Stimulated activated CD4-positive, alpha-beta T cell treated with anti-CD3 and anti-CD28 coated beads, Interleukin-1b, Interleukin-23, amount 100 ng/mL, for 48 hours (primary cell): ENCODE results near the gene MTREX.

Experiments used
- DNase-seq: peaks from one replicate; pipeline ENCODE4 v3.0.0-alpha.2; 2020

Gene MTREX

DNA sequence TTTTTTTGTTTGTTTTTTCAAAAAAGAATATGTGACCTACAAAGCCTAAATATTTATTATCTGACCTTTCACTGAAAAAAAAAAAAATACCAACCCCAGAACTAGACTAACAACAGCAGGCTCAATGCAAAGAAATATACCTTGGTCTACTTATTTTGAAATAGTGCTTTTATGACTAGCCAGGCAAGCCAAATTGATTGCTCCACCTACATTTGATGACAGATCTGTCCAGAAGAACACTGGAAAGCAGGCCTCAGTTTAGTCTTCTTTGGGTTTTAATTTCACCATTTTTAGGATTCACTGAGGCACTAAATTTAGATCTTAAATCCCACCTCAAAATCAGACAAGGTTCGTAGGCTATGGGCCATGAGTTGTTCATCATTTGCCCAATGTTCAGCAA is 129.7 kb downstream of the MTREX start:
- no peak for DNase-seq

- no peak for DNase-seq
Measured at GRCh38 chr5:55437859-55438206, 130.0 kb downstream of the MTREX start.

DNA sequence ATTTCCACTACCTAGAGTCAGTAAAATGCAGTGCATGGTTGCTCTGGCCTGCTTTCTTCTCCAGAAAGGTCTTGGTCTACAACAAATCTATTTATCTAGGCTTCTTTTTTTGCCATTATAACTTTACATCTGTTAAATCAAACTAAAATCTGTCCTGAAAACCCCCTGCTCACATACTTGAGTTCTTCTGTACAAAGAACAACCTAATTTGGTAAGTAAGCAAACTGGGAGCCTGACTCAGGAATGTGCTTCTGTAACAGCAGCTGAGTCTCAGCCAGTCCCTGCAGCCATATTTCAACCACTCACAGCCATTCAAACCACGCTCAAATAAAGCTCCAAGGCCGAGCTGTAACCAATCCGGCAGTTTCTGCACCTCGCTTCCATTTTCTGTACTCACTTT is 131.2 kb downstream of the MTREX start:
- no peak for DNase-seq

DNA sequence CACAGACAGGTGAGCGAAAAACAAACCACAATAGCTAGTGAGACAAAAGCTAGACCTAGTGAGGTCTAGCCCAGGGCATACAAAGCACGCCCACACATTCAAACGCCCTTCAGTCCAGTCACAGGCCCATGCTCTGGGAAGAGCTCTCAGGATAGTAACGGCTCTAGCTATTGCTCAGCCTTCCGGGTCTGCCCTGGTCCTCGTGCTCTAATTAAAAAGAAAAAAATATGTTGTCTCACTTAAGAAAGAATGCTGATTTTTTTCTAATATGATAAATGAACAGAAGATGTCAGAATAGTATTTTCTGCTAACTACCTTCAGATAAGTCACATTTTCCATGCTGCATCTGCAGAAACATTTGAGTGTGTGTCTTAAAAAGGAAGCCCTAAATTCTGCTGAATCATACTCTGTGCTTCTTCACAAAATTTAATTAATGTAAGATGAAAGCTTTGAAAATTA is 132.4 kb downstream of the MTREX start:
- DNase-seq, result no peak

DNA sequence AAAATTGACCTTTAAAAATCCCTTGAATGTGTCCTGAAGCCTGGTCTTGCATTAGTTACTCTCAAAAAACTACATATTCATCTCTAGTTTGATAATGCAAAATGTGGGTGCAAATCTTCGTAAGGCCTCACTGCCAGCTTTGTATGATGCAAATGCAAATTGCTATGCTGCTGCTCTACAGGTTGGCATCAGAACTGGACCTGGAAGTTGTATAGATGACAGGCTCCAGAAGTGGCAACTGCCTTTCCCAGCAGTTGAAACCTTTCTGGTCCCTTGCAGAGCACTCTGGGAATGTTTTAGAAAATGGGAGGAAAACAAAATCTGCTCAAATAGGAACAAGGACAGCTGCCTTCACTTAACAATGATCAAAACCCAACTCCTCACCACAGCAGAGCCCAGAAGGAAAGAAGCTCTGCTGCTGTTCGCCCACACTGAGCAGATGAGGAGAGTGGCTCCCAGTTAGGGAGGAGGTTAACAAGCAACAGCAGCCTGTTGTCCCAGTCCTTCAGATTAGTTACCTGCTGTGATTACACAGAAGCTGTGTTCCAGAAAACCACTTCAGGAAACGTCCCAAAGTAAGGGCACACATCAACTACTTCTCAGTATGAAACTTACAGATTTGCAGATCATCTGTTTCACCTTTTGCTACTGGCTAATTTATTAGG is 133.4 kb downstream of the MTREX start:
- DNase-seq, result no peak

DNA sequence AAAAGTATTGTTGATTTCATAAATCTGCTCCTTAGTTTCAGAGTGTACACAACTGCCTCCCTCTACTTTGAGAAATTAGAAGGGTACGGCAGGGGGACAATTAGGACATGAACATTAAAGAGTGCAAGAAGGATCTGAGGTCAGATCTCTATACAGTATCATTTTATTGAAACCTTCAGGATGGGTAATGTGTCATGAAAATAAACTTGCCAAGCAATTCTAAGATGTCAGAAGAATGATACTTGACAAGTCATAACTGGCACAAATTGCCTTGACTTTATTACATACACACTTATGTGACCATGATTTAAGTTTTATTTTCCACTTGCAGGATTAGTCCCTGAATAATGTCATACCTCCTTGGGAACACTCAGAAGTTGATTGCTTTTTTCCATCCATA is 134.2 kb downstream of the MTREX start:
- no peak for DNase-seq

- DNase-seq, result no peak
Measured at GRCh38 chr5:55445791-55446190, 138.0 kb downstream of the MTREX start.

- no peak for DNase-seq
Measured at GRCh38 chr5:55446640-55447351, 139.0 kb downstream of the MTREX start.

GRCh38 chr5:55450050-55450765 is 142.4 kb downstream of the MTREX start:
- DNase-seq, result no peak

DNA sequence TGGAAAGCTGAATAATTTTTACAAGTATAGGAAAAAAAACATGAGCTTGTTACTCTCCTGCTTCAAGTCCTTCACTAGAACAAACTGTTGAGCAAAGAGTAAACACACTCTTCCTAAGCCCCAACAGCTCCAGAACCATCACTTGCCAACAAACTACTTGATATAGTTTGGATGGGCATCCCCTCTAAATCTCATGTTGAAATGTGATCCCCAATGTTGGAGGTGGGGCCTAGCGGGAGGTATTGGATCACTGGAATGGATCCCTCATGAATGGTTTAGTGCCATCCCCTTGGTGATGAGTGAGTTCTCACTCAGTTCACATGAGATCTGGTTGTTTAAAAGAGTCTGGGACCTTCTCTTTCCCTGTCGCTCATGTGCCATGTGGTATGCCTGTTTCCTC is 144.2 kb downstream of the MTREX start:
- no peak for DNase-seq

DNA sequence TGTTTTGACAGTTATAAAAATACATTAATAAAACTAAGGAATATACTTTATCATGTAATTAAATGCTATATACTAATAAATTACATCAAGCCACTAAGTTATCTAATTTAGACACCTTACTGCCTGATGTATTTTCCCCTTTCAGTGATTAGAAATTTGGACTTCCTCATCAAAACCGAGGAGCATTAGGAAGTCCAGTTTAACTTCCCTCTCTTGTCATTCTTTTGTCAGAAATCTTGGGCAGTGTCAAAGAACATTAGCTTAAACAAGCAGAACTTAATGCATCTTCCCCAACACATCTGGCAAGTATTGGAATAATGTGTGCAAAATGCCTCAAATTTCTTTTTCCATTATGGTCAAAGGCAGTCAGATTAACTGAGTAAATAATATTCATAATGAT is 145.4 kb downstream of the MTREX start:
- no peak for DNase-seq

DNA sequence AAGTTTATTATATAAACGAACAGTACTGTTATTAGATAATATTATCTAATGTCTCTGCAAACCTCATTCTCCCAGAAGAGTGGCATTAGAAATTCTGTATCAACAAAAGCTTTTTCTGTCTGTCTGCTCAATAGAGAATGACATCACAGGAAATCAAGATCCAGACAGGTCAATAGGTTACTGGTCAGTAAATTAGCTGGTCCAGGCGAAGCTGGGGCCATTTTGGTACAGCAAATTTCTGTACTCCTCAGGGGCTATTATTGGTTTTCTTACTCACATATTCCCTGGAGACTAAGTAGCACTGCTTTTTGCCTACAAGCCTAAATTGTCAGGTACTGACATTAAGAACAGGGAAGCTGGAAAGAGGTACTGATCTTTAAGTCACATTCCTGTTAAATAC is 146.5 kb downstream of the MTREX start:
- DNase-seq, result no peak

DNA sequence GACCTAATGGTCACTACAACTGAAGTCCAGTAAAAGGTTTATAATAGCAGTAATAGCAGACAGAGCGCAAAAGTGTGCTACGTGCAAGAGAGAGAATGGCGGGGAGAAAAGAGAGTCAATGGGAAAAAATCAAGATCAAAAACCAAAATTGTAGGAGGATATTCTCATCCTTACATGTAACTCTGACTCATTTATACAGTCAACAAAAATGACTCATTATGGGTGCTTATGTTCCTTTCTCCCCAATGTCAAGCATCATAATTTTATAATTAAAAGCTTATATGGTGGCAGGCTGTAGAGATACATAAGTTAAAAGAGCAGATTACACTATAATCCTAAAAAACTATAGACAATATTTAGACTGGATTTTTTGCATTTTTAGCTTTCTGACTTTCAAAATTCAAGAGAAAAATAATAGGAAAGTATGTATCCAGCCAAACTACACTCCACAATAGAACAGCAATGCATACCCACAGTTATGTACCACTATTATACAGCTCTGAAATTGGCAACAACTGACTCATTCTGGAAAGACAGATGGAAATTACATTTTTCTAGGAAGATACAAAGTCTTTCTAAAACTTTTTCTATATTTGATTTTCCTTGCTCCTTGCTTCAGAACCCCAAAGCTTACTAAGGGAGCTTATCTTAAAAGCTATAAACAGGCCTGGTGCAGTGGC is 148.6 kb downstream of the MTREX start:
- no peak for DNase-seq

DNA sequence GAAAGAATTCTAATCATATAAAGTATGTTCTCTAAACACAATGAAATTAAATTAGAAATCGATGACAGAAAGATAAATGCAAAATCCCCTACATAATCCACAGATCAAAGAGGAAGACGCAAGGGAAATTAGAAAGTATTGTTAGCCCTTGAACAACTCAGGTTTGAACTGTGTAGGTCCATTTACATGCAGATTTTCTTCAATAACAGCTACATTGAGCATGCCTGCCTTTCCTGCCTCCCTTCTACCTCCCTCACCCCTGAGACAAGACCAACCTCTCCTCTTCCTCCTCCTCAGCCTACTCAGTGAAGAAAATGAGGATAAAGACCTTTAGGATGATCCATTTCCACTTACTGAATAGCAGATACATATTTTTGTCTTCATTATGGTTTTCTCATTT is 151.8 kb downstream of the MTREX start:
- no peak for DNase-seq

DNA sequence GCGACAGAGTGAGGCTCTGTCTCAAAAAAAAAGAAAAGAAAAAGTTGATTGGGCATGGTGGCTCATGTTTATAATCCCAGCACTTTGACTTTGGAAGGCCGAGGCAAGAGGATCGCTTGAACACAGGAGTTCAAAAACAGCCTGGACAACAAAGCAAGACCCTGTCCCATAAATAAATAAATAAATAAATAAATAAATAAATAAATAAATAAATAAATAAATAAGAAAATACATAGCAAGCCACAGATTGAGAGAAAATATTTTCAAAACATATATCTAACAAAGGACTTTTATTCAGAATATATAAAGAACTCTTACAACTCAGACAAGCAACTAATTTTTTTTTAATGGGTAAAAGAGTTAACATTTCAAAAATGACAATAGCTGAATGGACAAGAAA is 155.8 kb downstream of the MTREX start:
- DNase-seq, result no peak

DNA sequence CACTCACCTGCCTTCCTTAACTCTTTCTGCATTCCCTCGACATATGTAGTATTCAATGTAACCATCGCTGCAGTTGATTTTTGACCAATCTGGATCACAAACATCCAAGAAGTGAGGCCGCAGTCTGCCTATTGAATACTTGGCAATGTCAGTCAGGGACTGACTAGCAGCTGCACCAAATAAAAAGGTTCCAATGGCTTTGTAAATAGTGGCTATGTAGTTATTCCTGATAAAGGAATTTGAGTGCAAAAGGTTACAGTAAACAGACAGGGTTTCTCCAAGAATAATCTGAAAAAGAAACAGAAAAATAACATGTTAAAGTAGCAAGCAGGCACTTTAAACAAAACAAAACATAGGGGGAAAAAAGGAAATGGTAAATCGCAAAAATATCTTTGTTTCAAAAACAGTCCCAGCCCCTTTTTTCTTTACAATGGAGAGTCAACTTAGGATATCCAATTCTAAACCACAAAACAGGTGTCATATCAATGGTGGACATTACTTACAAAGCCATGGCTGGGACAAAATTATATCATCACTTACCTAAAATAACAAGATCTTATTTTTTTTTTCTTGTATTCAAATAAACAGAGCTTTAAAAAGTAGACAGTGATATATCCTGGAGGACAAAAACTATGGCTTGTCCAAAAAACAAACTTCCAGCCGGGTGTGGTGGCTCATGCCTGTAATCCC is 160.2 kb downstream of the MTREX start:
- no peak for DNase-seq

- DNase-seq, result no peak
Measured at GRCh38 chr5:55469839-55470238, 162.1 kb downstream of the MTREX start.

GRCh38 chr5:55470282-55470681 is 162.5 kb downstream of the MTREX start:
- no peak for DNase-seq

- no peak for DNase-seq
Measured at GRCh38 chr5:55471468-55471867, 163.7 kb downstream of the MTREX start.

GRCh38 chr5:55472642-55473041 is 164.9 kb downstream of the MTREX start:
- DNase-seq, result no peak
